NAMALWA (cell line): ENCODE data around the gene SPIB.
"Not testable (repeated sequence)": the region's sequence is repeated elsewhere in the genome, so short reads cannot be mapped to it uniquely, and the experiment has no call there.

Experiments
- DNase-seq: peaks from one replicate; pipeline ENCODE4 v3.0.0-alpha.2; 2015; ENCODE audit warnings: low spot score

SPIB gene

DNA sequence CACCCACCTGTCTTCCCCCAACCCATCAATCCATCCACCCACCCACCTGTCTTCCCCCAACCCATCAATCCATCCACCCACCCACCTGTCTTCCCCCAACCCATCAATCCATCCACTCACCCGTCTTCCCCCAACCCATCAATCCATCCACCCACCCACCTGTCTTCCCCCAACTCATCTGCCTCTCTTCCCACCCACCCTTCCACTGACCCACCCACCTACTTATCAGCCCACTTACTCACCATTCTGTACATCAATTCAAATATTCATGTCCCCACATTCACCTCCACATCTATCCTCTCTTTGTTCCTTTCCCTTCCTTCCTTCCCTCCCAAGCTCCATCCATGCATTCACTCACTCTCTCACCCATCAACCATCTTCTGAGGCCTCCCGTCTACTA lies 20.4 kb downstream of the SPIB start:
- DNase-seq, result not testable (repeated sequence)

DNA sequence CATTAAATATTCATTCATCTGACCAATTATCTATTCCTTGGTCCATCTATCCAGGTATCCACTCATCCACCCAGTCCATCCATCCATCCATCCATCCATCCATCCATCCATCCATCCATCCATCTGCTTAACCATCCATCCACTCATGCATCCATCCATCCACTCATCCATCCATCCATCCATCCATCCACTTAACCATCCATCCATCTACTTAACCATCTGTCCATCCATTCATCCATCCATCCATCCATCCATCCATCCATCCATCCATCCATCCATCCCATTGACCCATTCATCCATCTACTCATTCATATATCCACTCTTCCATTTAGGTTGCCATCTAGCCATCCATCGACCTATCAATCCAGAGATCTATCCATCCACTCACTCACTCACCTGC lies 25.3 kb downstream of the SPIB start:
- DNase-seq, result no peak

DNA sequence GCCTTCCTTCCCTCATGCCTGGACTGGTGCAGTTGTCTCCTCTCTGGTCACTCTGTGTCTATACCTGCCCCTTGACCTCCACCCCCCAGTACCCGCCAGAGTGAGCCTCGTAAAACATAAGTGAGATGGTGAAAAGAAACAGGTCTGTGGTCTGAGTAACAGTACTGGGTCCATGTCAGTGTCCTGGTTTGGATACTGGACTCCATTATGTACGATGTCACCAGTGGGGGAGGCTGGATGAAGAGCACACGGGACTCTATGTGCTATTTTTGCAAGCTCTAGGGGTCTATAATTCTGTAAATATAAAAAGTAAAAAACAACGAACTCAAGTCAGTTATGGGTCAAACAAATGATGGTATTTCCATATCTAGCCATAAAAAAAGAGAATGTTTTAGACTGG lies 28.3 kb downstream of the SPIB start:
- DNase-seq, result no peak

DNA sequence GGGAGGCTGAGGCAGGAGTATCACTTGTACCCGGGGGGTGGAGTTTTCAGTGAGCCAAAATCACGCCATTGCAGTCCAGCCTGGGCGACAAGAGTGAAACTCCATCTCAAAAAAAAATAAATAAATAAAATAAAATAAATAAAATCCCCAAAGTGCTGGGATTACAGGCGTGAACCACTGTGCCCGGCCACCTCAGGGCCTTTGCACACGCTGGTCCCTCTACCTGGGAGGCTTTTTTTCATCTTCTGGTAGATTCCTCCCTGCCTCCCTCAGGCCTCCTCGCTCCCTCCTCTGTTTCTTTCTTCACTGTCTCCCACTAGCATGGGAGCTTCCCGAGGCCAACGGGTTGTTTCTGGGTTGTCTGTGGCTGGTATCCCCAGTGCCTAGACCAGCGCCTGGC lies 29.0 kb downstream of the SPIB start:
- DNase-seq, result no peak

DNA sequence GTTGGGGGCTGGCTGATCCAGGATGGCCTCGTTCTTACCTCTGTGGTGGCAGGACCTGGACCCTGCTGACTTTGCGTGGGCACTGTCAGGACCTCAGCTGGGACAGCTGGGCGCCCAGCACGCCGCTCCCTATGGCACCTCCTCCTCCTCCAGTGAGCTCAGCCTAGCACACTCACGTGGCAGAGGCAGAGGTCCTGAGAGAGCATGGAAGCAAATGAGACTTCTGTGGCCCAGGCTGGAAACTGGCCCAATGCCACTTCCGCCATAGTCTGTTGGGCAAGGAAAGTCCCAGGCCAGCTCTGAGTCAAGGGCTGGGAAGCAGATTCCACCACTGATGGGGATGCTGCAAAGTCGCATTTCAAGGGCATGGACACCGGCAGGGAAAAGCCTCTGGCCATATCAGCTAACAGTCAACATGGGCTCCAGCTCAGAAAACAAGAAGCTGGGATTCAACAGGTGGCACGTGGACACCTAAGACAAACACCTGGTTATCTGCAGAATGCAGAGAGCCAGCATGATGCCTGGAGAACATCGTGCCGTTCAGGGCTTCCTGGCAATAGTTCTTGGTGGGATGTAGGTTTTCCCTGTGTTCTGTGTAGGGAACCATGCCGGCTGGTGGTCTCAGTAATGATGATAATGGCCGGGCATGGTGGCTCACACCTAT lies 30.6 kb downstream of the SPIB start:
- DNase-seq, result no peak

DNA sequence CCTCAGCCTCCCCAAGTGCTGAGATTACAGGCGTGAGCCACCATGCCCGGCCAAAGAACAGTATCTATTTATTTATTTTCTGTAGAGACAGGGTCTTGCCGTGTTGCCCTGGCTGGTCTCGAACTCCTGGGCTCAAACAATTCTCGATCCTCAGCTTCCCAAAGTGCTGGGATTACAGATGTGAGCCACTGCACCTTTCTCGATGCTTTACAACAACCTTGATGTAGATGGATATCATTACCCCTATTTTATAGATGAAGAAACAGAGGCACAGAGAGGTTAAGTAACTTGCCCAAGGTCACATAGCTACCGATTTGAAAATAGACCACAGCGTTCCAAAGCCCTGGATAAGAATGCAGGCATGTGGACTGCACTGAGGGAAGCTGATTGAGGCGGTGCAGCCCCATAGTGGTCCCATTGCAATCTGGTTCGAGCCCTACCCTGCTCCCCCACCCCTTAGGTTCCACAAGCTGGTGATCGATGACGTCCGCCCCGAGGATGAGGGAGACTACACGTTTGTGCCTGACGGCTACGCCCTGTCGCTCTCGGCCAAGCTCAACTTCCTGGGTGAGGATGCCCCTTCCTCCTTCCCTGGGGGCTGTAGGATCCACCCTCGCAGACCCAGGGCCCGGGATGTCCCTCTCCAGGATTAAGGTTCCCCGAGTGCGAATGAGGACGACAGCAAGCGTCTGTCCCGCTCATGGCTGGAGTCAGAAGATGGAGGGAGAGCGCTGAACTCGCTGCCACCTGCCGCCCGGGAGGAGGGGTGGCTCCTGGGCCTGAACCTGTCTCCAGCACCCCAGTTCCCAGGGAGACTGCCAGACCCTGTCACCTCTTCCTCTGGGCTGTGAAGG lies 31.9 kb downstream of the SPIB start:
- no peak for DNase-seq

DNA sequence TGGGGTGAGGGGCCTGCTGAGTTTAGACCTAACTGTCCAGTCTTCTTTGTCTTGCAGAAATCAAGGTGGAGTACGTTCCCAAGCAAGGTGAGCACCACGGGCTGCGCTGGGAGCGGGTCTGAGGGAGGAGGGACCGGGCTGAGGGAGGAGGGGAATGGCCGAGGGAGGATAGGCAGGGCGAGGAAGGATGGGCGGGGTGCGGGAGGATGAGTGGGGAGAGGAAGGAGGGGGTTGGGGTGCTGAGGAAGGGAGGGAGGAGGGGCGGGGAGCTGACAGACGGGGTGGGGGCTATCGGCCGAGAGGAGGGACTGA lies 32.4 kb downstream of the SPIB start:
- DNase-seq, result no peak

DNA sequence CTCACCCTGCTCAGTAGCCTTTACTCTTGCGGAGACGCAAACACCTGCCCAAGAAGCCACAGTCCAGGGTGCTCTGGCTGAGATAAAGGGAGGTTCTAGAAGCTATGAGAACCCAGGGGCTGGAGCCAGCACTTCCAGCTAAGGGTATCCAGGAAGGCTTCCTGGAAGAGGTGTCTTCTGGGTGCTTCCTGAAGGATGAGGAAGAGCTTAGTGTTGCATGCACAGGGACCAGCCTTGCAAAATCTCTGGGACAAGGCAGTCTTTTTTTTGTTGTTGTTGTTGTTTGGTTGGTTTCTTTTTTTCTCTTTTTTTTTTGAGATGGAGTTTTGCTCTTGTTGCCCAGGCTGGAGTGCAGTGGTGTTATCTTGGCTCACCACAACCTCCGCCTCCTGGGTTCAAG lies 34.5 kb downstream of the SPIB start:
- DNase-seq, result no peak

DNA sequence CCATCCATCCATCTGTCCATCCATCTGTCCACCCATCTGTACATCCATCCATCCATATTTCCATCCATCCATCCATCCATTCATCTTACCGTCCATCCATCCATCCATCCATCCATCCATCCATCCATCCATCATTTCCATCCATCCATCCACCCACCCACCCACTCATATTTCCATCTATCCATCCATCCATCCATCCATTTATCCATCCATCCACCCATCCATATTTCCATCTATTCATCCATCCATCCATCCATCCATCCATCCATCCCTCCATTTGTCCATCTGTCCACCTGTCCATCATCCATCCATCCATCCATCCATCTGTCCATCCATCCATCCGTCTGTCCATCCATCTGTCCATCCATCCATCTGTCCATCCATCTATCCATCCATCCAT lies 37.3 kb downstream of the SPIB start:
- DNase-seq, result no peak

DNA sequence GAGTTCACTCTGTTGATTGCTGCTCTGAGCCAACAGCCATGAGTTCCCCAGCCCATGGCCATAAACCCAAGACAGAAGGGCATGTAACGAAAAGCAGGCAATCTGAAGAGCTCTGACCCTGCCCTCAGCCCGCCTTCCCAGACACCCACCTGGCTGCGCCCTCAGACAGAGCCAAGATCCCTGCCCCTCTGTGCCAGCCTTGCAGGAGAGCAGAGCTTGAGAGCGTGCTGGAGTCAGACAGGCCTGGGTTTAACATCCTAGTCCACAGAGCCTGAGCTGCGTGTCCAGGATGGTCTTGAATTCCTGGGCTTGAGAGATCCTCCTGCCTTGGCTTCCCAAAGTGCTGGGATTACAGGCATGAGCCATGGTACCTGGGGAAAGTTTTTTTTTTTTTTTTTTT lies 38.6 kb downstream of the SPIB start:
- no peak for DNase-seq

DNA sequence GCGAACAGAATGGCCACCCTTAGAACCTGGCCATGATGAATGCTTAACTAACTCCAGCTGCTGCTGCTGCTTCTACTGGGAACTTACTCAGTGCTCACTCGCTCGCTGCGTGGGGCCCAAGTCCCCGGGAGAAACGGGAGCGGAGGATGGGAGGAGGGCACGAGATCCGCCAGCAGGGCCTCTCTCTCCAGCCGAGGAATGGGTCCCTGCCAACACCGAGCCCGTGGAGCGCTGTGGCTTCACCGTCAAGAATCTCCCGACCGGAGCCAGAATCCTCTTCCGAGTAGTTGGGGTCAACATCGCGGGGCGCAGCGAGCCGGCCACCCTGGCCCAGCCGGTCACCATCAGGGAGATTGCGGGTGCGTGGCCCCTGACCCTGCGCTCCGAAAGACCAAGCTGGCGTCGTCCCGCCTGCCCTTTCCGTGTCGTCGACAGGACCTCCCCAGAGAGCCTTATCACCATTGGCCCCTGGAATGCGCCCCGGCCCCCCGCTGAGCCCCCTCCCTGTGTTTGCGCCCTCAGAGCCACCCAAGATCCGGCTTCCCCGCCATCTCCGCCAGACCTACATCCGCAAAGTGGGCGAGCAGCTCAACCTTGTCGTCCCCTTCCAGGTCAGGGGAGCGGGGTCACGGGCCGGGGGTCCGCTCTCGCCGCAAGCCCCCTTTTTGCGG lies 39.8 kb downstream of the SPIB start:
- no peak for DNase-seq

DNA sequence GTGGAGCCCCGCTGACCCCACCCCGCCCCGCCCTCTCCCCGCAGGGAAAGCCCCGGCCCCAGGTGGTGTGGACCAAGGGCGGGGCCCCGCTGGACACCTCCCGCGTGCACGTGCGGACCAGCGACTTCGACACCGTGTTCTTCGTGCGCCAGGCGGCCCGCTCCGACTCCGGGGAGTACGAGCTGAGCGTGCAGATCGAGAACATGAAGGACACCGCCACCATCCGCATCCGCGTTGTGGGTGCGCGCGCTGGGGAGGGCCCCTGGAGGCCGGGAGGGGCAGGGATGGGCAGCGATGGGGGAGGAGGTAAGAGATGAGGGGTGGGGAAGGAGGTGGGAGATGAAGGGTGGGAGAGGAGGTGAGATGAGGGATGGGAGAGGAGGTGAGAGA lies 40.3 kb downstream of the SPIB start:
- DNase-seq, result no peak

DNA sequence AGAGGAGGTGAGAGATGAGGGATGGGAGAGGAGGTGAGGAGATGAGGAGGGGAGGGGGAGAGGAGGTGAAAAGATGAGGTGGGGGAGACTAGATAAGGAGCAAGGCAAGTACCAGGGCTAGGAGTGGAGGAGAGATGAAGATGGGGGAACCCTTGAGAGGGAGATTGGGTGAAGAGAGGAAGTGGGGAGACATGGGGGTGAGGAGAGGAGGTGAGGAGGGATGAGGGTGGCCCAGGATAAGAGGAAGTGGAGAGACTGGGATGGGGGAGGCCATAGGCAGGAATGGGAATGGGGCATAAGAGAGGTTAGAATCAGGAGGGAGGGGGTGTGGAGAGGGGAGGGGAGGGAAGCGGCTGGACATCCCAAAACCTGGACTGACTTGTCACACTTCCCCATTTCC lies 40.9 kb downstream of the SPIB start:
- DNase-seq, result no peak

DNA sequence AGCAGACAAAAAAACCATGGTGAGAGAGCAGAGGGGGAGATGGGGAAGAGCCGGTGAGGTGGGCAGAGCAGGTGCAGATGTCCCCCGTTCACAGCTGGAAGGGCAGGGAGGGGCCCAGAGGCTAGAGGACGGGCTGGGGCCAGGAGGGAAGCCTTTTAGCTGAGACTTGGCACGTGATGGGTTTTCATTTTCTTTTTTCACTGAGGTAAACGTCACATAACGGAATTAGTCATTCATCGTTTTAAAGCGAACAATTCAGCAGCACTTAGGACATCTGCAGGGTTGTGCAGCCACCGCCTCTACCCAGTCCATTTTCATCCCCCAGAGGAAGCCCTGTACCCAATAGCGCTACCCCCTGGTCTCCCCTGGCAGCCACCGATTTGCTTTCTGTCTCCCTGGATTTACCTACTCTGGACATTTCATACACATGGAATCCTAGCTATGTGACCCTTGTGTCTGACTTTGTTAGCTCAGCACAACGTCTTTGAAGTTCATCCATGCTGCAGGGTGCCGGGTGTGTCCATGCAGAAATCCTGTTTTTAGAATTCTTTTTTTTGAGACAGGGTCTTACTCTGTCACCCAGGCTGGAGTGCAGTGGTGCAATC lies 41.5 kb downstream of the SPIB start:
- DNase-seq, result peak; percentile 95

DNA sequence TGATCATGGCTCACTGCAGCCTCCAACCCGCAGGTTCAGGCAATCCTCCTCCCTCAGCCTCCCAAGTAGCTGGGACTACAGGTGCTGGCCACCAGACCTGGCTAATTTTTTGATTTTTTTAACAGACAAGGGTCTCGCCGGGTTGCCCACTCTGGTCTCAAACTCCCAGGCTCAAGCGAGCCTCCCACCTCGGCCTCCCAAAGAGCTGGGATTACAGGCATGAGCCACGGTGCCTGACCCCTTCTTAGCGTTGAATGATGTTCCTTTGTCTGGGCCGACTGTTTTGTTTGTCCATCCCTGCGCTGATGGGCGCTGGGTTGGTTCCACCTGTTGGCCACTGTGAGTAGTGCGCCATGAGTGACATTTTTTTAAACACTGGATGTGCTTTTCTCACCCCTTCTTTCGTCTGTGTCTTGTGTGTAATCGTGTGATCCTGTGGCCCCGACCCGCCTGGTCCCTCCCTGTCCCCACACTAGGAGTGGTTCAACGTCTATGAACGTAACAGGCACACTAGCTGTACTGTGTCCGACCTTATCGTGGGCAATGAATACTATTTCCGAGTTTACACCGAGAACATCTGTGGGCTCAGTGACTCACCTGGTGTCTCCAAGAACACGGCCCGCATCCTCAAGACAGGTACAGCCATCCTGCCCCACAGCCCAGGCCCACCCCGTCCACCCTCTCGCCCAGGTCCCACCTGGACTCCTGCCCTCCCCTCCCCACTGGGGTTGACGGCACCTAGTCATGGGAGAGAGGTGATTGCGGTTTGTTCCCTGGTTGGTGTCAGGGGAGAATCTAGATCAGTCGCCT lies 42.5 kb downstream of the SPIB start:
- DNase-seq, result peak; percentile 90

DNA sequence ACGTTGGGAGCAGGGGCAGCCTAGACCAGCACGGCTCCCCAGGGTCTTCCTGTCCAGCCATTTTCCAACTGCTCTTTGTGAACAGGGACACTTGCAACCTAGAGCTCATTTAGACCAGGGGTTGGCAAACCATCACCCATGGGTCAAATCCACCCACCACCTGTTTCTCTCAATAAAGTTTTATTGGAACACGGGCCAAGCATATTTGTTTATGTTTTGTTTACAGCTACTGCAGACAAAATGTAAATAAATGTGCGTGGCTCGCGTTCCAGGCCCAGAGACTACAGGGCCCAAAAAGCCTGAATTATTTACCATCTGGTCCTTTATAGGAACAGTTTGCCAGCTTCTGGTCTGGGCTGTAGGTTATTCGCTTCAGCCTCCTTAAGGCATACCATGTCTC lies 44.2 kb downstream of the SPIB start:
- no peak for DNase-seq

DNA sequence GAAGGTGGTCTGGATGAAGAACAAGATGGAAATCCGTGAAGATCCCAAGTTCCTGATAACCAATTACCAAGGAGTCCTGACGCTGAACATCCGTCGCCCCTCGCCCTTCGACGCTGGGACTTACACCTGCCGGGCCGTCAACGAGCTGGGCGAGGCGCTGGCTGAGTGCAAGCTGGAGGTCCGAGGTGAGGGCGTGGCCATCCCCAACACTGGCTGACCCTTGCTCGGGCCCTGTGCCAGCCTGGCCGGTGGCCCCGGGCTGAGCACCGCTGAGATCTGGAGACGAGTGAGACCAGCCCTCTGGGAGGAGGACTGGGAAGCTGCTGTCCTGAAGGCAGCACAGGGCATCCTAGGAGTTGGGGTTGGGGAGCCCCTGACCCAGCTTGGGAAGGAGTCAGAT lies 45.6 kb downstream of the SPIB start:
- DNase-seq, result no peak

DNA sequence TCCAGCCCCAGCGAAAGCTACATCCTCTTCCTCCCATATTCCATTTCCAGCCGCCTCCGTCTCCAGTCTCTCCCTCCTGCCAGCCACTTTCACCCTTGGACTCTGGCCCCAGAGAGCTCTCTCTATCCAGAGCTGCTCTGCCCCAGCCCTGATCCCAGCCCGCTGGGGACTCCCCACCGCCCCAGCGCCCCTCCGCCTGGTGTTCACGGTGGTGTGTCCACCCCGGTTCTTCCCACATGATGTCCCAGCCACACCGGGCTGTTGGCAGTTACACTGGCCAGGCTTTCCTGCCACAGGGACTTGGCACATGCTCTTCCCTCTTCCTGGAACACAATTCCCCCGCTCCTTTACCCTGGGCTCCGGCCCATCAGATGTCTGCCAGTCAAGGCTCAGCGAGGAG lies 46.3 kb downstream of the SPIB start:
- DNase-seq, result no peak

DNA sequence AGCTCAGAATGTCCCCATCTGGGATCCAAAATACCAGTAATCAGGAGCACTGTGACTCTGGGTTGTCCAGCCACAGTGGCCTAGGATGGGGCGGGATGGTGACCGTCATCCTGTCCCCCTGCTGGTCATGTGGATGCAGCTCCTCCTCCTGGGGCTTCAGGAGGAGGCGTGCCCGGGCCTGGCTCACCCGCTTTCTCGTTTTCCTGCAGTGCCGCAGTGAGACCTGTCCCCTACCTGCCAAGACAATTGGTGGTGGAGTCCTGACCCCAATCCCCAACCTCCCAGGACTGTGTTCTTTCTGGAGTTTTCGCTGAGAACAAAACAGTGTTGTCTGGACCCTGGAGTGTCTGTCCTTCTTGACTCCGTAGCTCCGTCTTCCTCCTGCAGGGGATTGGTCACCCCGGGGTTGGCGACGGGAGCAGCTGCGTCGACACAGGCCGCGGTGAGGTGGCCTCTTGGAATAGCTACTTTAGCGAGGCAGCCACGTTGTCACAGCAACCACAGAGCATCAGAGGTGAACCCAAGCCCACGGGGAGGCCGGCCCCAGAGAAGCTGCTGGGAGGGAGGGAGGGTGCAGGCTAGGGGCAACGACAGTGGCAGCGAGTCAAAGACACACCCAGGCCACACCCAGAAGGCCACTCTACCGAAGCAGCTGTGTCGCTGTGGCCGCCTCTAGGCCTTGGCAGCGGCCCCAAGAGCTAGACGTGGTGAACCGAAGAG lies 47.4 kb downstream of the SPIB start:
- DNase-seq, result no peak

DNA sequence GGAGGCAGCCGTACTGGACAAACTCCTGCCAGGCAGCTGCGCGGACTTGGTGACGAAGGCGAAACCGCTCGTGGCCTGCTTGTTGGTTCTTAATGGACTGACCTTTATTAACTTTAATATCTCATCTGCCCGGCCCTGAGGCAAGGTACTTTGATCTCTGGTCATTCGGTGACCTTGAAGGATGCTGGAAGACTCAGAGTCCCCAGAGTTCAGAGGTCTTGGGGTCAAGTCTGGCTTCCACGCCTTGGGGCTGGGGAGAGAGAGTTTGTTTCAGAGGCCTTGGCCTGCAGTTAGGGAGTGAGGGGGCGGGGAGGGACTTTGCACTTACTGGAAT lies 47.9 kb downstream of the SPIB start:
- DNase-seq, result no peak

DNA sequence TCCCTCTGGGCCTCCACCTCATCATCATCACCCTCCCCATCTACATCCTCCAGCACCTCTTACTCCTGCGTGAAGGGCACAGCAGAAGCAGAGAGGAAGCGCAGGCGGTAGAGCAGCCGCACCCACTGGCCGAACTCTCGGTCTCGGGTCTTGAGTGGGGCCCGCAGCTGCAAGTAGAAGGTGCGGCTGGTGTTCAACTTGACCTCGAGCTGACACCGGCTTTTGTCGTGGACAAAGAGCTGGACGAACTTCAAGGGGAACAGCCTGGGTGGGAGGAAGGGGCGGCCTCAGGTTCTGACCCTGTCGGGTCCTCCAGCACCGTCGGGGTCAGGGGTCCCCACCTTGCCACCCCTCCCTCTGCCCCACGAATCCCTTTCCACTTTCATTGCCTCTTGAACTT lies 48.8 kb downstream of the SPIB start:
- DNase-seq, result no peak

DNA sequence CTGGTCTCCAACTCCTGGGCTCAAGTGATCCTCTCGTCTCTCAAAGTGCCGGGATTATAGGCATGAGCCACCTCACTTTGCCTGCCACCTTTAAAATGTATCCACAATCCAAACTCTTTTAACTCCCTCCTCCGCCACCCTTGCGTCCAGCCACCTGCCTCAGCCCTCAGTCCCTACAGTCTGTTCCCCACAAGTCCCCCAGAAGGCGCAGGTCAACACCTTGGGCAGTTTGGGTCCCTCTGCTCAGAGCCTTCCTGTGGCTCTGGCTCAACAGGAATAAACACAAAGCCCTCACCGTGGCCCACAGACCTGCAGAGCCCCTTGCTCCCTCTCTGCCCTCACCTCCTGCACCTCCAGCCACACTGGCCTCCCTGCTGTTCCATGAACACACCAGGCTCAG lies 50.1 kb downstream of the SPIB start:
- no peak for DNase-seq
